ENCODE data around the gene APLP2. TPM values are rescaled to one million over a fixed set of nuclear protein-coding genes. Genes with fewer than 3 reads are reported as not detected.

APLP2 gene
- polyA plus RNA-seq, 3 donors from 2014 or later, result 69.4 to 125 (median 75.8) TPM

Other genes with a start within 250 kb of the APLP2 start
- gene NFRKB, start 174.3 kb upstream of the APLP2 start, polyA plus RNA-seq, result 10 to 100 TPM in 2 of 3 donors, 1 to 10 TPM in 1; 4.2 to 16.5 (median 10.7) TPM
- gene PRDM10, start 67.1 kb upstream of the APLP2 start, polyA plus RNA-seq, result 1 to 10 TPM in 2 of 3 donors, not detected in 1; 1.3 to 5.0 TPM
- 1 to 10 TPM in 2 of 3 donors, under 1 TPM in 1; 0.54 to 3.6 (median 2.8) TPM for gene ST14, start 89.9 kb downstream of the APLP2 start, polyA plus RNA-seq
- gene ZBTB44, start 245.0 kb downstream of the APLP2 start, polyA plus RNA-seq, result 10 to 100 TPM; 10.4 to 14.0 (median 10.7) TPM

Data from immature natural killer cell (primary cell).